Activated CD8-positive, alpha-beta memory T cell treated with anti-CD3 and anti-CD28 coated beads for 48 hours (primary cell): ENCODE results near the gene HK2.
"Not testable (repeated sequence)": the region's sequence is repeated elsewhere in the genome, so short reads cannot be mapped to it uniquely, and the experiment has no call there.

Experiments used
- DNase-seq, 3 experiments: peaks; one replicate each; pipeline ENCODE4 v3.0.0-alpha.2; 2020; ENCODE audit warnings: low read depth in 2 of 3, low spot score in 2 of 3

HK2 gene

GRCh38 chr2:74834792-74835755, 1.1 kb downstream of the HK2 start:
- DNase-seq, result peak; percentile 35 to 49 (median 47)

DNA sequence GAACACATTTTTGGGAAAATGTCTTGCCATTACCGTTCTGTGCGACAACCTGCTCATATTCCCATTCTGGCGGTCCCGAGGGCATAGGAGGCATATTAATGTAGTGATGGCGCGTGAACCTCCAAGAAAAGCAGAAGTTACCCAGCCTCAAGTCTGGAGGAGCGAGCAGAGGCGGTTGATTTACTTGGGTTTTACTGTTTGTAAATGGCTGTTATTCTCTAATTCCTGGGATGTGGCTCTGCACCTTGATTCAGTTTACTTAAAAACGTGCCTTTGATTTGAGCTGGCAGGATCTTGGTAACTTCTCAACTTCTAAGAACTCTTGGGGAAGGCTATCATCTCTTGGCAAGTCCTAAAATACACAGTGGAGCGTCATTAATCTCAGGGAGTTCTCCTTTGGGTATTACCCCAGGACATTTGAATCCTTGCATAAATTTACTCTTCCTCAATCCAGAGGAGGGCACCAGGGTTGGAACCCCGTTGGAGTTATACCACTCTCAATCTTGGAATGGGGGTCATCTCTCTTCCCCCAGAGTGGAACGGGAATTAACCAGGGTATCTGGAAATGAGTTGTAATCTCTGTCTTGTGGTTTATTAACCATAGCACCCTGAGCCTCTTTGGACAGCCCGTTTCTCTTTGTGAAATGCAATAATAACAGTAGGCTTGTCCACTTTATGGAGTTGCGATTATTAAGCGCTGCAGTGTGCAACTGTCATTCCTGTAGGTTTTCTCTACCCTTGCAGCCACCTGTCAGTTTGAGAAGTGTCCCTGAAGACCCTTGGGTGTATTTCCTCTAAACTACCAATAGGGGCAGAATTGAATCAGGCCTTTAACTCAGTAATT, 2.1 kb downstream of the HK2 start:
- no peak for DNase-seq

- DNase-seq, result no peak
Observed at GRCh38 chr2:74836675-74837401, 2.9 kb downstream of the HK2 start.

GRCh38 chr2:74841641-74842040, 7.7 kb downstream of the HK2 start:
- no peak for DNase-seq

- no peak for DNase-seq
Observed at GRCh38 chr2:74843433-74843832, 9.5 kb downstream of the HK2 start.

DNA sequence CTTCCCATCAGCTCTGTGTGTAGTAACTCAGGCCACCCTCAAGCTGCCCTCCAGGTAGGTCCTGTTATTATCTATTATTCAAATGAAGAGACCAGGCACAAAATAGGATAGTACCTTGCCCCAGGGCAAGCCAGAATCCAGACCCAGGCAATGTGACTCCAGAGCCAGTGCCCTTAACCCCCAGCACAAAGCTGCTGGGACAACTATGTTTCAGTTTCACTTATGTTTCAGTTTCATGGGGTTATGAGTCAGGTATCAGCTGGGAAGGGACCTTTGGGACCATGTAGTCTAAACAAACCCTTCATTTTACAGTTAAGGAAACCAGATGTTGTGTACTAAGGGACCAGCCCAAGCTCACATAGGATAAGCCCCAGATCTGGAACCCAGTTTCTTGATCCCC, 10.0 kb downstream of the HK2 start:
- no peak for DNase-seq

DNA sequence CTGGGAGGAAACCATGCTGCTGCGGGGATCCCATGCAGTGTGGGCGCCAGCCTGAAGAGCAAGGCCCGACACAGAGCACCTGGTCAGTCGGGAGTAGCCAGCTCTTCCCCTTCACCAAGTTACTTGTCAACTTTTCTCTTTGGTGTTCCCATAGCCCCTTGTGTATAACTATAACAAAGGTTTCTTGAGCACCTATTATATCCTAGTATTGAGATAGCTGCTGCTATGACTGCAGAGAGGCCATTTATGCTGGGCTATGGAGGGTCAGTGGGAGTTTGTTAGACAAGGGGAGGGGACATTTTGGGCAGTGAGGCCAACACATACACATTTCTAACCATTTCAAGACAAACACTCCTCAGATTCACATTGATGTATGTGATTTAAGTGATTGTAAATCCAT, 10.8 kb downstream of the HK2 start:
- no peak for DNase-seq

DNA sequence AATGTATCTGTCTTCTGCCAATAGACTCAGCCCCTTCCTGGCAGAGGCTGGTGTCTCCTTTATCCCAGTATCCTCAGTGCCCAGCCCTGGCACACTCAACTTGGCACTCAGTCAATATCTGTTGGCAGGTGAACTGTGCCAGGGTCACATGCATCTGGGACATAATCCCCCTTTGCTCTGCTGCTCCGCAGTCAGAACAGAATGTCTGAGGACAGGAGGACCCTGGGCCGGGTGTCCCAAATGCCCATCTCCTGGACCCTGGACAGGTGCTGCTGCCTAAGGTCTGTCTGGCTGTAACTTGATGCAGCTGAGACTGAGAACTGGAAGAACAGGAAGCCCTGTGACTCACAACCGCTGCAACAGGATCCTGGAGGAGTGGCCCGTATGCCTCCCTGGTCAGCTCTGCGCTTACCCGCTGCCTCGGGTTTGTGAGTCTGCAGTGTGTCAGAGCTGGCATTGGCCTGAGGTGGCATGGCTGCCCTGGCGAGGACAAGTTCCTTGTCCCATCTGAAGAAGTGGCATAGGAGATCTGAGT, 11.4 kb downstream of the HK2 start:
- DNase-seq, result no peak

DNA sequence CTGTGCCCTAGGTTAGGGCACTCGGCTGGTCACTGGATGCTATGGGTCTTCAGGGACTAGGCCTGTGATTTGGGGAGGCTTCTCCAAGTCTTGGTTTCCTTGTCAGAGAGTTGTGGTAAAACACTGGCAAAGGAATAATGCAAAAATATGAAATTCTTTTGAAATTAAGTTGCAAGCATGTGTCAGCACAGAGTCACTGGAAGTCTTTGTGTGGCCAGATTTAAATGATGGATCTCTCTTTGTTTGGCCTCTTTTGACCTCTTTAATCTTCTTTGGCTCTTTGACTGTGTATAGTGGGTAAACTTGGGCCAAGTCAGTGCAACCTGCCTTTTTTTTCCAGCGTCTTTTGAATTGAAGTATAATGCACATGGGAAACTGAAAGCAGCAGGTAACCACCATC, 12.1 kb downstream of the HK2 start:
- DNase-seq, result no peak

- no peak for DNase-seq
Observed at GRCh38 chr2:74846481-74846880, 12.6 kb downstream of the HK2 start.

GRCh38 chr2:74847070-74847858, 13.3 kb downstream of the HK2 start:
- DNase-seq, result no peak

DNA sequence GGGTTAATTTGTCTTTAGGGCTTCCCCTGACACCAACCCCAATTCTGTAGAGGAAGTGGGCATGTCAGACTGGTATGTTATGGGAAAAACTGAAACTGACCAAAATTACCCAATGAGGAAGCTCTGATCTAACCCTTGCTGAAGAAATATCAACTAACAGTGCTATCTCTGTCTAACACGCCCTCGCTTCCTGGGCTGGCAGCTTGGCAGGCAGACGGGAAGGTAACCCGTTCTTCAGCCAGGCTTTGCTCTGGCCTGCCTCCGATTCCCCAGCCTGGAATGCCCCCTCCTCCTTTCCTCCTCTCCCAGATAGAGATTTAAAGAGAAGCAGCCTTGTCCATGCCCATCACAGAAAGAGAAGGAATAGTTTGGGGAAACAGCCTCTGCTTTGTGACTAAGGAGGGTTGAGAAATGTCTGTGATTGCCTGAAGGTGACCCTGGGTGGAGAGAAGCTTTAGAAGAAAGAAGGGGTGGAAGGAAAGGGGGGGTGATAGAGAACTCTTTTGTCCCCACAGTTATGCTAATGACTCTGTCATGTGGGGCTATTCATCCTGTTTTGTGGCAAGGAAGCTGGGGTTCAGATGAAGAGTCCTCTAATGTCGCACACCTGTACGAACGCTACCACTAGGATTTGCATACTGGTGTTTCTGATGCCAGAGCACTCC, 15.4 kb downstream of the HK2 start:
- DNase-seq, result no peak

- no peak for DNase-seq
Observed at GRCh38 chr2:74850496-74851190, 16.7 kb downstream of the HK2 start.

DNA sequence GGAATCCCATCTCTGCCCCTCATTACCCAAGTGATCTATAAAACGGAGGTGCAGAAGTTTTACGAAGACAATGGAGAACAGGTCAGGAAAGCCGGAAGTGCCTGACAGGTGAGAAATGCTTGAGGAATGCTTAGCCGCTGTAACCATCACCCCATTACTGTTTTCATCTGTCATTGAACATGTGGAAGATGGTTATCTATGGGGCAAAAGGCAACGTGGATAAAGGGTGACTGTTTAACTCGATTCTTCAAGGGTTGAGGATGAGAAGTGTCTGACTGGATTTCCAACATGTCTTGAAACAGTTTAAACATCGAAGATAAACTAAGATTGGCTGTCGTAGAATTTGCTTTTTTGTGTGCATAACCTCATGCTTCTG, 17.3 kb downstream of the HK2 start:
- DNase-seq, result no peak

DNA sequence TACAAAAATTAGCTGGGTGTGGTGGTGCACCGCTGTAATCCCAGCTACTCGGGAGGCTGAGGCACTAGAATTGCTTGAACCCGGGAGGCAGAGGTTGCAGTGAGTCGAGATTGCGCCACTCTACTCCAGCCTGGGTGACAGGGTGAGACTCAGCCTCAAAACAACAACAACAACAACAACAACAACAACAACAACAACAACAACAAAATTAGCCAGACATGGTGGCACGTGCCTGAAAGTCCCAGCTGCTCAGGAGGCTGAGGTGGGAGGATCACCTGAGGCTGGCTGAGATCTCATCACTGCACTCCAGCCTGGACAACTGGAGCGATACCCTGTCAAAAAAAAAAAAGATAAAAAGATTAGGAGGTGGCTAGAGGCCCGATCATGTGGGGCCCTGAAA, 19.4 kb downstream of the HK2 start:
- DNase-seq, result not testable (repeated sequence)

- DNase-seq, result no peak
Observed at GRCh38 chr2:74854401-74854800, 20.5 kb downstream of the HK2 start.

DNA sequence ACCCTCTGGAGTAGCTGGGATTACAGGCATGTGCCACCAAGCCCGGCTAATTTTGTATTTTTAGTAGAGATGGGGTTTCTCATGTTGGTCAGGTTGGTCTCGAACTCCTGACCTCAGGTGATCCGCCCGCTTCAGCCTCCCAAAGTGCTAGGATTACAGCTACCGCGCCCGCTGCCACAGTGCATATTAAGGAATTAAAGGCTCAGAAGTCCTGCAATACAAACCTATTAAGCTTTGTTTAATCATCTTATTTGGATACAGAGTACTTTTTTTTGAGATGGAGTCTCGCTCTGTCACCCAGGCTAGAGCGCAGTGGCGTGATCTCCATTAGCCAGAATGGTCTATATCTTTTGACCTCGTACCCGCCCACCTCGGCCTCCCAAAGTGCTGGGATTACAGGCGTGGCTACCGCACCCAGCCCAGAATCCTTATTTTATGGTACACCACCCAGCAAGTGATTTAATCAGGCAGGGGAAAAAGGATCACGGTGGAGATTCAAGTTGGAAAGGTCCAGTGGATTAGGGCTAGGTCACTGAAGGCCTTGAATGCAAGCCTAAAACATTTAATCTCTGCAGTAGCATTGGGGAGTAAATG, 21.3 kb downstream of the HK2 start:
- not testable (repeated sequence) for DNase-seq

DNA sequence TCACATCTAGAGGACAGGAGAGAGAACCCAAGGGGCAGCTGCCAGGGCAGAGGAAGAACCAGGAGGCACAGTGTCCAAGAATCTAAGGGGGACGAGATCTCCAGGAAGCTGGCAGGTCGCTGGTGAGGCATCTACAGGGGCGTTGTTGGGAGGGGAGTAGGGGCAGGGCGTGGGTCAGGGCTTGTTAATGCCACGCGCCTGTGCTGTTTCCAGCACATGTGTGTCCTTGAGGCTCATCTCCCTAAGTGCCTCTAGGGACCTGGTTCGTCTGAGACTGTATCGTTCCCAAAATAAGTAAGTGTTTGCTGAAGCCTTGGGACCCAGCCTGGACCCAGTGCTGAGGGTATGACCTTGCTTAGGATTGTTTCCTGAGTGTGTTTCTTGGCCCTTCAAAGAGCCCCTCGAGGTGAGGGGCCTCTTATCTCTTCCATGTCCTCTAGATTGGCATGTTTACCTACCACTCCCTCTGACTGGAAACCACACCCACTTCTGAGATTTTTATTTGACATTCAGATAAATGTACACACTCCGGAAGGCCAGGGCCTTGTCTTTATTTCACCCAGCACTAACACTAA, 22.2 kb downstream of the HK2 start:
- no peak for DNase-seq

DNA sequence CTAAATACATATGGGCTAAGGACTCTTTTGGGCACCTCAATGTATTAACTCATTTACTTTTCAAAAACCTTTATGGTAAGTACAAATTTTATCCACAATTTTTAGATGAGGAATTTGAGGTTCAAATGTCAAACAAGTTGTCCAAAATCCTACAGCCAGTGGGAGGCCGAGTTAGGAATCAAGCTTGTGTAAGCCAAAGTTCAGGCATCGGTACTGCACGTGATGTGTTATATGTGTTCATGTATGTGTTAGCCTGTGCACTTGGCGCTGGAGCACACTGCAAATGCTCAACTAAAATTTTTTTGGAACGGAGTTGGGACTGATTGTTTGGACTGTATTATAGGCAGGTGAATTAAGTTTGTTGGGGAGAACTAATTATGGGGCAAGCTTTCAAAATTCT, 22.7 kb downstream of the HK2 start:
- DNase-seq, result no peak
